SU-DHL-6 (cell line): Measurements from ENCODE around the gene DAND5.

Experiments
- CTCF ChIP-seq: fragments of 200-600 bp; sonication (generic); IDR thresholded peaks from one replicate; pipeline ENCODE4 v1.5.1; 2017; ENCODE audit warnings: antibody characterized with exemption, mild to moderate bottlenecking, low read length, moderate library complexity; ENCODE audit not compliant: insufficient read depth, poor library complexity, severe bottlenecking
- EZH2phosphoT487 ChIP-seq: fragments of 200-600 bp; sonication (generic), shearing (Covaris generic); conservative IDR thresholded peaks from 2 replicates; pipeline ENCODE4 v1.6.1; 2018; ENCODE audit warnings: mild to moderate bottlenecking, antibody characterized with exemption, low read length, moderate library complexity, mixed read lengths

GRCh38 chr19:12937927-12938778, 31.2 kb upstream of the DAND5 start, which contains the start of gene CALR:
- no peak for TF ChIP-seq CTCF
- TF ChIP-seq EZH2phosphoT487: no peak
